Stimulated activated naive CD8-positive, alpha-beta T cell treated with anti-CD3 and anti-CD28 coated beads, Interleukin-15, amount 100 ng/mL, for 72 hours (primary cell): ENCODE results near the gene TIMMDC1.
"Not testable (repeated sequence)": the region's sequence is repeated elsewhere in the genome, so short reads cannot be mapped to it uniquely, and the experiment has no call there.

Source experiments
- ATAC-seq: fragments of 150-1000 bp; cut with Tn5 transposase; 2 replicates; pipeline ENCODE4 v1.10.0; 2021; ENCODE audit warnings: mild to moderate bottlenecking, moderate library complexity
- DNase-seq, 2 donors: peaks; one replicate each; pipeline ENCODE4 v3.0.0; 2021 to 2022
- H3K27ac Mint-ChIP-seq, 2 donors: one replicate each; pipeline ENCODE4 v1.8.0; 2022; ENCODE audit warnings: mild to moderate bottlenecking in 2 of 2, mixed read lengths in 2 of 2, moderate library complexity in 2 of 2
- H3K27me3 Mint-ChIP-seq: one replicate; pipeline ENCODE4 v1.8.0; 2022; ENCODE audit warnings: mixed read lengths
- H3K4me1 Mint-ChIP-seq: one replicate; pipeline ENCODE4 v1.8.0; 2022; ENCODE audit warnings: mild to moderate bottlenecking, mixed read lengths
- H3K4me3 Mint-ChIP-seq, 2 donors: one replicate each; pipeline ENCODE4 v1.8.0; 2022; ENCODE audit warnings: mild to moderate bottlenecking in 2 of 2, mixed read lengths in 2 of 2, moderate library complexity in 1 of 2
- H3K9me3 Mint-ChIP-seq, 2 donors: one replicate each; pipeline ENCODE4 v1.8.0; 2022; ENCODE audit warnings: mixed read lengths in 2 of 2

Gene TIMMDC1

GRCh38 chr3:119534296-119534695, 35.9 kb downstream of the TIMMDC1 start:
- no peak for ATAC-seq
- no peak for DNase-seq
- Mint-ChIP-seq H3K27me3 (no peaks in the 10 kb centered on the region), H3K4me1 (peaks cover 1% of the 10 kb centered on the region), H3K9me3 (no peaks in the 10 kb centered on the region), H3K27ac (no peak overlapping the region), H3K4me3 (no peak overlapping the region)

GRCh38 chr3:119536757-119537156, 38.4 kb downstream of the TIMMDC1 start:
- H3K27ac Mint-ChIP-seq, result no peak overlapping the region
- DNase-seq, result no peak
- no peaks in the 10 kb centered on the region for H3K9me3 Mint-ChIP-seq
- H3K4me1 Mint-ChIP-seq, result peaks cover 11% of the 10 kb centered on the region
- H3K27me3 Mint-ChIP-seq, result no peaks in the 10 kb centered on the region
- no peak overlapping the region for H3K4me3 Mint-ChIP-seq
- no peak for ATAC-seq

- H3K27ac Mint-ChIP-seq, result no peak overlapping the region
- DNase-seq (no peak), ATAC-seq (no peak)
- no peaks in the 10 kb centered on the region for H3K27me3 Mint-ChIP-seq
- H3K4me3 Mint-ChIP-seq, result no peak overlapping the region
- peaks cover 18% of the 10 kb centered on the region for H3K4me1 Mint-ChIP-seq
- H3K9me3 Mint-ChIP-seq, result no peaks in the 10 kb centered on the region
These were observed 40.4 kb downstream of the TIMMDC1 start for GRCh38 chr3:119538772-119539171.

GRCh38 chr3:119541547-119541946, 43.2 kb downstream of the TIMMDC1 start:
- Mint-ChIP-seq H3K9me3 (no peaks in the 10 kb centered on the region), H3K4me1 (peaks cover 18% of the 10 kb centered on the region), H3K4me3 (peak overlapping the region in 1 of 2 donors; percentile 3), H3K27me3 (no peaks in the 10 kb centered on the region), H3K27ac (no peak overlapping the region)
- peak; percentile 37 for ATAC-seq
- DNase-seq, result no peak

- H3K27ac Mint-ChIP-seq, result no peak overlapping the region
- H3K9me3 Mint-ChIP-seq, result no peaks in the 10 kb centered on the region
- peaks cover 18% of the 10 kb centered on the region for H3K4me1 Mint-ChIP-seq
- no peaks in the 10 kb centered on the region for H3K27me3 Mint-ChIP-seq
- ATAC-seq (no peak), DNase-seq (no peak)
- H3K4me3 Mint-ChIP-seq, result peak overlapping the region in 1 of 2 donors; percentile 3
These were observed 43.9 kb downstream of the TIMMDC1 start for GRCh38 chr3:119542168-119542767.

GRCh38 chr3:119543147-119543546, 44.8 kb downstream of the TIMMDC1 start:
- DNase-seq (no peak), ATAC-seq (no peak)
- H3K9me3 Mint-ChIP-seq, result no peaks in the 10 kb centered on the region
- H3K27ac Mint-ChIP-seq, result peak overlapping the region in 1 of 2 donors; percentile 10
- no peaks in the 10 kb centered on the region for H3K27me3 Mint-ChIP-seq
- peaks cover 18% of the 10 kb centered on the region for H3K4me1 Mint-ChIP-seq
- H3K4me3 Mint-ChIP-seq, result no peak overlapping the region

GRCh38 chr3:119547227-119547626, 48.9 kb downstream of the TIMMDC1 start:
- no peak for DNase-seq
- no peak overlapping the region for H3K4me3 Mint-ChIP-seq
- no peaks in the 10 kb centered on the region for H3K27me3 Mint-ChIP-seq
- H3K27ac Mint-ChIP-seq, result no peak overlapping the region
- no peak for ATAC-seq
- peaks cover 7% of the 10 kb centered on the region for H3K4me1 Mint-ChIP-seq
- no peaks in the 10 kb centered on the region for H3K9me3 Mint-ChIP-seq

- ATAC-seq, result no peak
- Mint-ChIP-seq H3K27ac (no peak overlapping the region), H3K4me1 (peaks cover 4% of the 10 kb centered on the region), H3K9me3 (no peaks in the 10 kb centered on the region), H3K4me3 (no peak overlapping the region), H3K27me3 (no peaks in the 10 kb centered on the region)
- DNase-seq, result no peak
These were observed 50.0 kb downstream of the TIMMDC1 start for GRCh38 chr3:119548341-119548740.

- H3K9me3 Mint-ChIP-seq, result no peaks in the 10 kb centered on the region
- H3K27ac Mint-ChIP-seq, result no peak overlapping the region
- ATAC-seq (no peak), DNase-seq (no peak)
- no peak overlapping the region for H3K4me3 Mint-ChIP-seq
- H3K27me3 Mint-ChIP-seq, result peaks cover 1% of the 10 kb centered on the region
- peaks cover 14% of the 10 kb centered on the region for H3K4me1 Mint-ChIP-seq
These were observed 52.0 kb downstream of the TIMMDC1 start for GRCh38 chr3:119550192-119550910.

- DNase-seq (no peak), ATAC-seq (no peak)
- Mint-ChIP-seq H3K4me1 (peaks cover 26% of the 10 kb centered on the region), H3K27ac (no peak overlapping the region), H3K9me3 (no peaks in the 10 kb centered on the region), H3K4me3 (no peak overlapping the region), H3K27me3 (peaks cover 14% of the 10 kb centered on the region)
These were observed 53.3 kb downstream of the TIMMDC1 start for GRCh38 chr3:119551598-119551997.

GRCh38 chr3:119552928-119553327, 54.6 kb downstream of the TIMMDC1 start:
- DNase-seq, ATAC-seq, H3K9me3 Mint-ChIP-seq, H3K4me3 Mint-ChIP-seq, H3K27ac Mint-ChIP-seq: not testable (repeated sequence)
- Mint-ChIP-seq H3K27me3 (peaks cover 17% of the 10 kb centered on the region), H3K4me1 (peaks cover 39% of the 10 kb centered on the region)

GRCh38 chr3:119553823-119554415, 55.6 kb downstream of the TIMMDC1 start:
- Mint-ChIP-seq H3K27me3 (peaks cover 17% of the 10 kb centered on the region), H3K9me3 (no peaks in the 10 kb centered on the region), H3K27ac (no peak overlapping the region), H3K4me3 (no peak overlapping the region), H3K4me1 (peaks cover 45% of the 10 kb centered on the region)
- DNase-seq (no peak), ATAC-seq (no peak)

- Mint-ChIP-seq H3K27me3 (peaks cover 17% of the 10 kb centered on the region), H3K4me1 (peaks cover 57% of the 10 kb centered on the region), H3K9me3 (no peaks in the 10 kb centered on the region), H3K27ac (peak overlapping the region in 1 of 2 donors; percentile 24), H3K4me3 (peak overlapping the region in 1 of 2 donors; percentile 74)
- no peak for DNase-seq
- no peak for ATAC-seq
These were observed 57.0 kb downstream of the TIMMDC1 start for GRCh38 chr3:119555309-119555735.

- H3K4me3 Mint-ChIP-seq, result peak overlapping the region; percentile 20 to 74
- H3K4me1 Mint-ChIP-seq, result peaks cover 56% of the 10 kb centered on the region
- DNase-seq (no peak), ATAC-seq (no peak)
- no peaks in the 10 kb centered on the region for H3K9me3 Mint-ChIP-seq
- peak overlapping the region in 1 of 2 donors; percentile 31 for H3K27ac Mint-ChIP-seq
- peaks cover 17% of the 10 kb centered on the region for H3K27me3 Mint-ChIP-seq
These were observed 57.6 kb downstream of the TIMMDC1 start for GRCh38 chr3:119555929-119556328.

- H3K4me1 Mint-ChIP-seq, result peaks cover 66% of the 10 kb centered on the region
- peak overlapping the region in 1 of 2 donors; percentile 48 for H3K27ac Mint-ChIP-seq
- DNase-seq (no peak), ATAC-seq (no peak)
- H3K4me3 Mint-ChIP-seq, result peak overlapping the region; percentile 58 to 74
- peaks cover 17% of the 10 kb centered on the region for H3K27me3 Mint-ChIP-seq
- H3K9me3 Mint-ChIP-seq, result no peaks in the 10 kb centered on the region
These were observed 59.0 kb downstream of the TIMMDC1 start for GRCh38 chr3:119557192-119557876.

- ATAC-seq (no peak), DNase-seq (no peak)
- H3K4me3 Mint-ChIP-seq, result peak overlapping the region; percentile 58 to 74
- H3K27me3 Mint-ChIP-seq, result peaks cover 17% of the 10 kb centered on the region
- no peaks in the 10 kb centered on the region for H3K9me3 Mint-ChIP-seq
- peaks cover 71% of the 10 kb centered on the region for H3K4me1 Mint-ChIP-seq
- peak overlapping the region; percentile 43 to 75 for H3K27ac Mint-ChIP-seq
These were observed 59.5 kb downstream of the TIMMDC1 start for GRCh38 chr3:119557877-119558269.
